NT2/D1 (cell line): Measurements from ENCODE around the gene KLF6.

ENCODE experiments used
- SUZ12 ChIP-seq: IDR thresholded peaks from 2 replicates; pipeline ENCODE4 v1.6.1; 2011; ENCODE audit not compliant: insufficient read length, insufficient read depth; ENCODE audit errors: extremely low read depth
- YY1 ChIP-seq: IDR thresholded peaks from 2 replicates; pipeline ENCODE4 v1.6.1; 2011; ENCODE audit not compliant: insufficient read length, insufficient read depth

- TF ChIP-seq YY1: no peak
- TF ChIP-seq SUZ12: no peak
Observed at GRCh38 chr10:3749011-3749410, 36.0 kb downstream of the KLF6 start.
